Bladder microvascular endothelial cell (primary cell): ENCODE measurements around the gene TMEM217. TPM values are rescaled to one million over a fixed set of nuclear protein-coding genes. Genes with fewer than 3 reads are reported as not detected.

Experiments
- total RNA-seq: library from RNA; depleted of rRNA; stranded (reverse); fragments of >200 nt; gene quantifications from 2 replicates; pipeline ENCODE4 v1.2.3, GENCODE V29; 2014

The TMEM217 gene
- 6.8 and 28.6 TPM in 2 replicates for total RNA-seq

DNA sequence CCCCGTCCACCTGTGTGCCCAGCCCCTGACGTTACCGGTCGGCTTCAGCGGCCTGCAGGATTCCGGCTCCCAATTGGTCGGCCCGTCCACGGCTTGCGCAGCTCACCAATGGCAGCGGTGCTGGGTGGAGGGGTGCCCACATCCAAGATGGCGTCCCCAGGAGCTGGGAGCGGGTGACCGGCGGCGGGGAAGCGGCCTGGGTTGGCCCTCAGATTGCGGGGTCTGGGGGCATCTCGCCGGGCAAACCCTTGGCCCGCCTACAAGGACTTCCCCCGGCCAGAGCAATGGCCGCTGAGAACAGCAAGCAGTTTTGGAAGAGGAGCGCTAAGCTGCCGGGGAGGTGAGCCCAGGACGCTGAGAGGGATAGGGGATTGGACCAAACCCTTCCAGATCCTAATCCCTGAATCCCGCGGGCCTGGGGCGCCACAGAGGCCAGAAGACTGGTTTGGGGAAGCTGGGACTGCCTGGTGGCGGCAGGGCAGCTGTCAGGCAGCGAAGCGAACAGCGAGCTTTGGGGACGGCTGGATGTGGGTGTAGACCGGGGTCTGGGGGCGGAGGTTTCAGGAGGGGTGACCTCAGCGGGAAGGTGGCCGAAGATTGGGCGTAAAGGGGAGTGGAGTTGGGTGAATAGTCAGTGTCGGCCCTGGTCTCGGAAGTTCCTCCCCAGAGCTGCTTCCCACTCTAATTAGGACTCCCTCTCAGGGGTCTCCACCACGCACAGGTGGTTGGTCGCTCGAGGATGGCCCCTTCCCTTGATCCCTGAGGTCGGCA lies at the start of gene TMEM217, which contains the start of gene TBC1D22B:
Gene TMEM217, minus strand, starts transcription at position 511 of the 771 bp plus-strand sequence. CDS start 39,114 bp downstream, outside the sequence.
Gene TBC1D22B, plus strand, starts transcription at position 139 of the 771 bp plus-strand sequence. Its CDS starts 146 bp downstream, at position 285.

DNA sequence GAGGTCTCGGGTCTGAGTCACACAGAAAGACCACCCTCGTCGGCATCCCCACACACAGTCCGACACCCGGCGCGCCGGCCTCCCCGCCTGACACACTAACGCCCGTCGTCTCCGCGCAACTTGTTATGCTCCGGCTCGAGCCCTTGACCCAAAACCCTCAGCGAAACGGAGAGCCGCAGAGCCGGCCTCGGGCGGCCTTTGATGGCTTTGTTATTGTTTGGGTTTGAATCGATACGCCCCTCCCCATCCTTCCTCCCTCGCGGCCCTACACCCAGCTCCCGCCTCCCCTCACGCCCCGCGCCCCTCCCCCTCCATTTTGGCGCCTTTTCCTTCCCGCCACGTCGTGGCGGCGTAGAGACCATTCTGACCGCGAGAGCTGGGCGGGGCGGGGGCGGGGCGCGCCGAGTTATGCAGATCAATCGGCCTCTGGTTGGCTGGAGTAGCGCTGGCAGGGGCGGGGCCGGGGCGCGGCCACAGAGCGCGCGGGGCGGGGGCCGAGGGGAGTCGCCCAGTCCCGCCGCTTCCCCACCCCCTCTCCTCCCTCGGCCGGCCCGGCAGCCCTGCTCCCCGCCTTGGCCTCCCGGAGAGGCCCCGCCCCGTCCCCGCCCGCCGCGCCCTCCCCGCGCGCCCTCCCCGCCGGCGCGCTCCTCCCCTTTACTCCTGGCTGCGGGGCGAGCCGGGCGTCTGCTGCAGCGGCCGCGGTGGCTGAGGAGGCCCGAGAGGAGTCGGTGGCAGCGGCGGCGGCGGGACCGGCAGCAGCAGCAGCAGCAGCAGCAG lies 88.3 kb downstream of the TMEM217 start, which contains the start of gene PIM1:
Gene PIM1, plus strand, starts transcription at position 657 of the 777 bp plus-strand sequence. CDS start 424 bp downstream, outside the sequence.

Other genes starting within 250 kb of the TMEM217 start
- gene PIM1, start 88.0 kb downstream of the TMEM217 start, total RNA-seq = 1.1 and 3.1 TPM in 2 replicates
- gene TBC1D22B, start 372 bp downstream of the TMEM217 start, total RNA-seq = 5.3 and 10.8 TPM in 2 replicates
- 19.8 and 39.5 TPM in 2 replicates for gene RNF8, start 95.8 kb upstream of the TMEM217 start, total RNA-seq
- gene CMTR1, start 175.1 kb upstream of the TMEM217 start, total RNA-seq = 23.6 and 40.6 TPM in 2 replicates
- gene CCDC167, start 241.7 kb upstream of the TMEM217 start, total RNA-seq = 17.4 and 26.4 TPM in 2 replicates